ENCODE results near the gene LDLRAD4. TPM values are rescaled to one million over a fixed set of nuclear protein-coding genes. Genes with fewer than 3 reads are reported as not detected.

The LDLRAD4 gene
- total RNA-seq, 4 donors from 2014 or later: 23.9 to 38.3 (median 27.0) TPM

- ATAC-seq (ENCODE audit: low FRiP score): peak; percentile 81
- no peak for DNase-seq (ENCODE audit: low spot score)
- TF ChIP-seq, protein P1, sequence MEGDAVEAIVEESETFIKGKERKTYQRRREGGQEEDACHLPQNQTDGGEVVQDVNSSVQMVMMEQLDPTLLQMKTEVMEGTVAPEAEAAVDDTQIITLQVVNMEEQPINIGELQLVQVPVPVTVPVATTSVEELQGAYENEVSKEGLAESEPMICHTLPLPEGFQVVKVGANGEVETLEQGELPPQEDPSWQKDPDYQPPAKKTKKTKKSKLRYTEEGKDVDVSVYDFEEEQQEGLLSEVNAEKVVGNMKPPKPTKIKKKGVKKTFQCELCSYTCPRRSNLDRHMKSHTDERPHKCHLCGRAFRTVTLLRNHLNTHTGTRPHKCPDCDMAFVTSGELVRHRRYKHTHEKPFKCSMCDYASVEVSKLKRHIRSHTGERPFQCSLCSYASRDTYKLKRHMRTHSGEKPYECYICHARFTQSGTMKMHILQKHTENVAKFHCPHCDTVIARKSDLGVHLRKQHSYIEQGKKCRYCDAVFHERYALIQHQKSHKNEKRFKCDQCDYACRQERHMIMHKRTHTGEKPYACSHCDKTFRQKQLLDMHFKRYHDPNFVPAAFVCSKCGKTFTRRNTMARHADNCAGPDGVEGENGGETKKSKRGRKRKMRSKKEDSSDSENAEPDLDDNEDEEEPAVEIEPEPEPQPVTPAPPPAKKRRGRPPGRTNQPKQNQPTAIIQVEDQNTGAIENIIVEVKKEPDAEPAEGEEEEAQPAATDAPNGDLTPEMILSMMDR (IDR thresholded peaks at IDR 0.05): no peak
Observed at GRCh38 chr18:13253786-13254688, 35.5 kb downstream of the LDLRAD4 start.

DNA sequence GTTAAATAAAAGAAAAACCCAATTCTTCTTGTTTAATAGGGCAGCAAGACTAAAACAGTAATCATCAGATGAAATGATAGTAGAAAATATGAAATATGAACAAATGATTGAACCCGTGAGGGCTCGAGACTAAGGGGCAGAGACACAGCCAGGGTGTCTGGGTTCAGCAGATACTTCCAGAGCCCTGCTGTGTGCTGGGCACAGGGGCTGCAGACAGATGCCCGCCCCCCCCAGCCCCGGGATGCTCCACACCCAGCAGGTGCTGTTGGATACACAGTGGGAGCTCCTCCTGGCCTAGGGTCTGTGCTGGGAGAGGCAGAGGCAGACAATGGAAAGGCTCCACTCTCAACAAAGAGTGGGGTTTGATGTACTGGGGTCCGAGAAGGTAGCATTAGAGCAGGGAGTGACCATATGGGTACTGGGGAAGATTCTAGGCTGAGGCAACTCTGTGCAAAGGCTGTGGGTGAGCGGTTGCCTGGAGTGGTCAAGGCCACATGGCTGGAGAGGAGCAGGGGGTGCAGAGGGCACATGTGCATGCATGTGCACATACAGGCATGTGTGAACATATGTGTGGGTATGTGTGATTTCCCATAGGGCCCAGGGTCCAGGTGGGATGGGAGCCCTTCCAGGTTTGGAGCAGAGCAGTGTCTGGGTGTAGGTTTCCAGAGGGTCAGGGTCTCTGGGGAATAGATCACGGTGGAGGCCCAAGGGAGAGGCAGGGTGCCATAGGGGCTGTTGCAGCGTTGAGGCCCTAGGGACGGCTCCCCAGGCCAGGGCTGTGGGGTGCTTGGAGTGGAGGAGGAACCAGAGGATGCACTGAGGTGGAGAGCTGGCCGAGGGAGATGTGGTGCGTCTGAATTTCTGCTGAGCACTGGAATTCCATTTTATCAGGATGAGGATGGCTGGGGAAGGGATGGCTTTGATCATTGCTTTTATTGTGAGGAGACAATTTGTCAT is 36.7 kb downstream of the LDLRAD4 start:
- DNase-seq (ENCODE audit: low spot score) (no peak), ATAC-seq (ENCODE audit: low FRiP score) (no peak)
- TF ChIP-seq, protein P1 (IDR thresholded peaks at IDR 0.05): no peak

GRCh38 chr18:13256444-13257305 is 38.1 kb downstream of the LDLRAD4 start:
- no peak for ATAC-seq (ENCODE audit: low FRiP score)
- no peak for DNase-seq (ENCODE audit: low spot score)
- TF ChIP-seq, protein P1 (IDR thresholded peaks at IDR 0.05): no peak

DNA sequence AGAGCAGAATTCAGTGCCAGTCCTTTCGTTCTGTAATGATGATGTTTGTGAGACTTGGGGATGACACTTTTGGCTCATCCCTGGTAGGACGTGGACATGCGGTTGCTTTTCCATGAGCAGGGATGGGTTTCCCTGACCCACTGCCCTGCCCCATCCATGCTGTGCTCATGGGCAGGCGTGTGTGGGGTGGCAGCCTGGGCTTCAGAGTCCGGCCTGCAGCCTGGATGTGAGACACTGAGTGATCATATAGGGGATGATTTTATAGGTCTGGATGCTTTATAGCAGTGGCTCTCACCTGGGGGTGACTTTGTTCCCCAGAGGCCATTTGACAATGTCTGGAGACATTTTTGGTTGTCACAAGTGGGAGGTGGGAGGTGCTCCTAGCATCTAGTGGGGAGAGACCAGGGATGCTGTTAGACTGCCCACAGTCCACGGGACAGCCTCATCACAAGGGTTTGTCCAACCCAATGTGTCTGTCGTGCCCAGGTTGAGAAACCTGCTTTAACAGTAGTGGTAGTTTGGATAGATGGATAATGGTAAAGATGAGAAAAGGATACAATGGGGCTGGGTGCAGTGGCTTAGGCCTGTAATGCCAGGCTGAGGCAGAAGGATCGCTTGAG is 38.9 kb downstream of the LDLRAD4 start:
- no peak for ATAC-seq (ENCODE audit: low FRiP score)
- no peak for DNase-seq (ENCODE audit: low spot score)
- TF ChIP-seq, protein P1 (IDR thresholded peaks at IDR 0.05): no peak

DNA sequence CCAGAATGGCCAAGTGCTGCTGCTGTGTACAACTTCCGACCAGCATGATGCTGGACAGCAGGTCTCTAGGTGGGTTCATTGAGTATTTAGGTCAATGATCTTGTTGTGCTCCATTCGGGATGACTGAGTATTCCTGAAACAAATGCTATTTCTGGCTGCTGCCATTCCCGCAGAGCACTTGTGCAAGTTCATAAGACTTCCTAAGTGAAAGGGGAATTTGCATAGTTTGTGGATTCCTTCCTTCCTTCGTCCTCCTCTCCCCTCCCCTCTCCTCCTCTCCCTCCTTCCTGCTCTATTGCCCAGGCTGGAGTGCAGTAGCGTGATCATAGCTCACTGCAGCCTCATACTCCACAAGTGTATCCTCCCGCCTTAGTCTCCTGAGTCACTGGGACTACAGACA is 40.4 kb downstream of the LDLRAD4 start:
- TF ChIP-seq, protein P1 (IDR thresholded peaks at IDR 0.05): no peak
- ATAC-seq (ENCODE audit: low FRiP score): peak; percentile 73
- no peak for DNase-seq (ENCODE audit: low spot score)

DNA sequence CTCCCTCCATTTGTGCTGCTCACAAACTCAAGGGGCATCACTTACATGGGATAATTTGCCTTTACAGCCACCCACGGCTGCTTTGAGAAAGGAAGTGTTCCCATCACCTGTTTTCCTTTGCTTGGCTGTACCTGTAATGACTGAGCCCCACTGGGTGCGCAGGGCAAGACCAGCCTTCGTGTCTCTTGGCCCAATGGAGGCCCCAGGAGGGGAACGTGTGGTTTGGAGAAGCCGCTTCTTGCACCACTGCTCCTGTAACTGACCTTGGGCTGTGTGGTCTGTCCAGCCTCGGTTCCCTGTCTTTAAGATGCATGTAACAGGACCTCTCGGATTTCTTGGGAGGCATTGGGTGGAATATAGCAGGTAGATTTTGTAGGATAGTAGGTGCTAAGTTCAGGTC is 41.1 kb downstream of the LDLRAD4 start:
- TF ChIP-seq, protein P1 (IDR thresholded peaks at IDR 0.05): no peak
- no peak for DNase-seq (ENCODE audit: low spot score)
- ATAC-seq (ENCODE audit: low FRiP score): no peak
